Stimulated activated CD8-positive, alpha-beta memory T cell treated with anti-CD3 and anti-CD28 coated beads, Interleukin-7, amount 100 ng/mL, for 24 hours (primary cell): ENCODE data around the gene ADAM22.

Experiments
- DNase-seq: peaks from one replicate; pipeline ENCODE4 v3.0.0-alpha.2; 2020; ENCODE audit warnings: low read depth

ADAM22 gene

DNA sequence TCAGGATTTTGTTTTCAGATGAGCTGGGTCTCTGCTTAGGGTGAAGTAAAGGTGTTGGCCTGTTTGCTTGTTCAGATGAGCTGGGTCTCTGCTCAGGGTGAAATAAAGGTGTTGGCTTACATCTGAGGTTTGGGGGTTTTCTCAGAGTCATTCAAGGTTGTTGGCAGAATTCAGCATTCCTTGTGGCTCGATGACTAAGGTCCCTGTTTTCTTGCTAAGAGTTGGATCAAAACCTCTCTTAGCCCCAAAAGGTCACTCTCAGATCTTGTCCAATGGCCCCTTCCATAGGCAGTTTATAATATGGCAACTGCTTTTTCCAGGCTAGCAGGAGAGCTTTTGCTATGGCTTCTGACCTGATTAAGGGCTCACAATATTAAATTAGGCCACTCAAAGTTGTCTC, 106.6 kb downstream of the ADAM22 start:
- DNase-seq, result no peak

DNA sequence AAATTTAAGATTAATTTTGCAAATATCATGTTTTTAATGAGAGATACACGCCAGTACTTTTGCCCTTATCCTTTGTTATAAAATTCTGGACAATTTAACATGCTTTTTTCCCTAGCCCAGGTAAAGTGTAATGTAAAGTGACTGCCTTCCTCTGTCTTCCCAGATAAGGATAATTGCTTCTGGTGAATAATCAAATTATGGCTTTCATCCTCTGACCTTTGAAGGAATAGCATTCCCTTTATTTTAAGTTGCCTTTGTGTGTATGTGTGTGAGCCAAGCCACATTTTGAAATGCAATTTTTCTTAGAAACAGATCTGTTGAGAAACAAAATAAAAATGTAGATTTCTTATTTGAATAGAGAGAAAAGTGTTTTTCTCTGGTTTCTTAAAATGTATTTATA, 107.5 kb downstream of the ADAM22 start:
- DNase-seq, result no peak

DNA sequence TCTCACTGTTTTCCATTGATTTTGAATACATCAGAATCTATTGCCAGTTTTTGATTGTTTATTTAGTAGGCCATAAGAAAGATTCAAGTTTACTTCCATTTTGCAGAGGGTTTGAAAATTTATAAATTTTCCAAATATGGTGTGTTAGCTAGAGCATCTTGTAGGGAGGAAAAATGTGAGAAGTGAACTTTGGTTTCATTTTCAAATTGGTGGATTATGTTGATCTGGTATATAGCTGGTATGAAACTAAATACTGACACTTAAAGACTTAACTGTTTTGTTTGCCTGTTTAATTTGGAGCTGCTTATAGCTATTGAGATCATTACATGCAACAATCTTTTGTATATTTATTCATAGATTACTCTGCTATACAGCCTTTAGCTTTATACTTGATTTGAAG, 108.1 kb downstream of the ADAM22 start:
- DNase-seq, result no peak

DNA sequence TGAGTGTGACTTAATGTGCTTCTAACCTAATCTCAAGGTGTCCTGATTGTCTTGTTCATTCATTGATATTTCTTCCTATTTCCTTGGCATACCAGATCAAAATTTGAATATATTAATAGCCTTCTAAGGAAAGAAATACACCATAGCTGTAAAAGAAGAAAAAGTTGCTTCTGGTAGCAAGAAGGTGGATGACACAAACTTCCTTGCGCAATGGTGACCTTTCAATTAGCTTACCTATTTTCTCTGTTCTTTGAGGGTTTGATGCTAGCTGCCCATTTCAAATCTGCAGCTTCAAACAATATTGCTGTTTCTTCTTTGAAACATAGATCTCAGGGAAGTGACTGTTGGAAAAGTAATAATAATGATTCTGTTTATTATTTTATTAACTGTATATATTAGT, 108.8 kb downstream of the ADAM22 start:
- no peak for DNase-seq

DNA sequence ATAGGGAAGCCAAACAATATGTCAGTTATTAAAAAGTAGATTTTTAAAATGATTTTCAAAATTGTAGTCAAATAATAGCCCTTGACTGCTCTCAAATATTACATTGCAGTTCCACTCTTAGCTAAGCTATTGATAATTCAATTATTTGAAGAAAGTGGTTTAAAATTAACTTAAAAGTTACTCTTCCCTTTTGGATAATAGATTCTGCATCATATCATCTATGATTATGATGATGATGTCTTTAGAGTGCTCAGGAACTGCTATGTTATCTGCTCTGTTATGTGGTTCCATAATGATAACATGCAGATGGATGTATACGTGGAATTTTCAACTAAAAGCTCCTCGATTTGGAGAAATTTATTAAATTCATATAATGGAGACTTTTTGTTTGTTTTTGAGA, 110.0 kb downstream of the ADAM22 start:
- no peak for DNase-seq

DNA sequence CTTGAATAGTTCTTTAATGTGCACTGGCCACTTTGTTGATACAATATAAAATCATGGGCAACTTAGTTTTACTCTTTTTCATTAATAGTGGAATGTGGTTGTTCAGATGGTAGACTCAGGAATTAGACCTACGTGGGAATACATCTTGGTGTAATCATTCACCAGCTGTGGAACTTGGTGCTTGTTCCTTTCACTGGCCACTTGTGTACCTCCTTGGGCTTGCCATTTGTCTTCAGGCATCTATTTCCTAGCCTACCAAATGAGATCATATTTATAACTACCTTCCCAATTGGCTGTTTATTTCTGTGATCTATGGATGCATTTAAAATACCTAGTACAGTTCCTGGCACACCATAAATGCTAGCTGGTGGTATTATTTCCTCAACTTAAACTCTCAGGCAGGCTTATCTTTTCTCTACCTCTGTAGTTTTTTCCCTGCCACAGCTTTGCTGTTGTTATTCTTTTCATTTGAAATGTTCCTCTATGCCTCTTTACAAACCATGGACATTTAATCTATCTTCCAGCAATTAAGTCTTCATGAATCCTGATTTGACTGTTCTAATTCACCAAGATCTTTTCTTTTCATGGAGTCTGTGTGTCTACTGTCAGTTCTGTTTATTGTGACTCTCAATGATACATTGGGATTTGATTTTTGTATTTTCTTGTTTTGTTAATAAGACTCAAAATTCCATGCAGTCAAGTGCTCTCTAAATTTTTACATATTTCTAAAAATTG, 113.0 kb downstream of the ADAM22 start:
- no peak for DNase-seq

DNA sequence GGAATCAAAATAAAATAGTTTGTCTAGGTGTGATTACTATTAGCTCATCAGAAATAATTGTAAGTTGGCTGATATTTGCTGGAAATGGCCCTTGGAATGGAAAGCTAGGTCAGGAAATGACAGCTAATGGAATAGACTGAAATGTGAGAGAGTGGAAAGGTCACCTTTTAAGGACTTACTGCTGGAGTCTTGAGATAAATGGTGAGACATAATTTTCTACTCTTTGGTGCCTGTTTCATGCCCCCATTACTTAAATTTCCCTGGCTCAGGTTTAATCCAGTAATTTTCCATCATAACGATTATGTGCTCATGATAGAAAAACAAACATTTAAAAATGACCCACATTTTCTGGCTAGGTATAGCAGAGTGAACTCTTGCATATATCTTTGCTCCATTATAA, 123.6 kb downstream of the ADAM22 start:
- DNase-seq, result no peak

DNA sequence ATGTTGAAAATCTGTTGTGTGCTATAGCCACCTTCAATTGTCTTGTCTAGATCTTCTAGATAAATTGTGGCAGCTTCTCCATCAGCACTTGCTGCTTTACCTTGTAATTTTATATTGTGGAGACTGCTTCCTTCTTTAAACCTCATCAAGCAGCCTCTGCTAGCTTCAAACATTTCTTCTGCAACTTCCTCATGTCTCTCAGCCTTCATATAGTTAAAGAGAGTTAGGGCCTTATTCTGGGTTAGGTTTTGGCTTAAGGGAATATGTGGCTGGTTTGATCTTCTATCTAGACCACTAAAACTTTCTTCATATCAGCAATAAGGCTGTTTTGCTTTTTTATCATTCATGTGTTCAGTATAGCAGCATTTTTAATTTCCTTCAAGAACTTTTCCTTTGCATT, 128.2 kb downstream of the ADAM22 start:
- DNase-seq, result no peak

DNA sequence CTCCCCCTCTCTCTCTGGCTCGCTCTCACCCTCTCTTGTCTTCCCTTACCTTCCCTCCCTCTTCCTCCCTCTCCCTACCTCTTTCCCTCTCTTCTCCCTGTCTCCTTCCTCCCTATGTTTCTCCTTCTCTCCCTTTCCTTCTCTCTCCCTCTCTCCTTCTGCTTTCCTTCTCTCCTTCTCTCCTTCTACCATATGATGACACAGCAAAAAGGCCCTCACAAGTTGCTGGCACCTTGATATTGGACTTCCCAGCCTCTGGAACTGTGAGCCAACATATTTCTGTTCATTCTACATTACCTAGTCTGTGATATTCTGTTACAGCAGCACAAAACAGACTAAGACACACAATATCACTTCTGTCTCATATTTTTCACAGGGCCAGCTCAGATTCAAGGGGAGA, 135.0 kb downstream of the ADAM22 start:
- no peak for DNase-seq

DNA sequence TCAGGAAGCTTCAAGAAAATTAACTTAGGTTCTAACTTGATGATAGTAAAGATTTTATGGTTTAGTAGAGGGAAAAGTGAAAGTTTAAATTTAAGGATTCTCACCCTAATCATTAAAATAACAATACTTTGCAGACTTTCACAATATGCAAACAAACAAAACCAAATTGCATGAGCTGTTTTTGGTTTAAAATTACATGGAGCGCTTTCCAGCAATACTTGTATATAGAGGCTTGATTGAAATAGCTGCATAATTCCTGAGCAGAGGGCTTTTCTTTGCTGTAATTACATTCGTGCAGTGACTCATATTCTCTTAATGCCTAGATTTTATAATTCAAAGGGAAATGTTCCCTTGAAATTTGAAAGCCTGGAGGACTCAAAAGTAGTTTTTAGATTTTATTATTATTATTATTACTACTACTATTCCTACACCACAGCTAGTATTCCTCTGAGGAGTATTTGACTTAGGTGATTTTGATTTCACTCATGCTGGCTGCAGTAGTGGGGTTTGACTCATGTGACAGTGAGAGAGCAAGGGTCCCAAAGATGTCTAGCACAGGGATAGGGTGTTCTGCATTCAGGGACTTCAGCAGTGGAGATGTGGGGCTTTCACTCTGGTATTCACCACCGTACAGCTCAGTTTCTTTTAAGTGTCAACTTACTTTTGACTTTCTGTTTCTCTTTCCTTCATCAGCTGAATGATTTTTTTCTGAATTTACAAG, 138.1 kb downstream of the ADAM22 start:
- no peak for DNase-seq

DNA sequence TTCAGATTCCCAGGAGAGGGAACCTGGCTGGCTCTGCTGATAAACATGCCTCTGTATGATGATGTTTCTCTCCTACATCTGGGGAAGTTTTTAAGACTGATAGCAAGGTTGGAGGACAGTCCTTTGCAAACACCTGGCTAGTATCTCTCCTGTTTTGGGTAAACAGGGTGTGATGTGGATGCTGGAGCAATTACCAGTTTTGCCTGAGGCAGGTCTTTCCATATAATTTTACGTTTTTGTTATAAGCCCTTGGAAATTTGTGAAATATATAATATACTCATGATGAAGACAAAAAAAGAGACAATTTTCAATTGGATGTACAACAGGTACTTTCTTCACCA, 138.6 kb downstream of the ADAM22 start:
- no peak for DNase-seq

DNA sequence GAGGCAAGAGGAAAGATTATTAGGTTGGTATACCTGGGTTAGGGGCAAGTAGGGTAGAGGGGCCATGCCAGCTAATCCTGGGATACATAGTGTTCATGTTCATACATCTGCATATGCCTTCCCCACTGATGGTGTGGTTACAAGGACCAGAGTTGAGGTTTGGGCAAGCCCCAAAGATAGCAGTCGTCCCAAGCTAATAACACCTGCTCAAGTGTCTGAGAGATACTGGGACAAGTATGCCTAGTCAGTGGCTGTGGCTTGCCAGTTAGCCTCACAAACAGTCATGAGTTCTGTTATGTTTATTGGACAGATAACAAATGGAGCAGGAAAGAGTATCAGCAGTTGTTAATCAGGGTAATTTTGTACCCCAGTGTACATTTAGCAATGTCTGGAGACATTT, 139.6 kb downstream of the ADAM22 start:
- DNase-seq, result no peak

DNA sequence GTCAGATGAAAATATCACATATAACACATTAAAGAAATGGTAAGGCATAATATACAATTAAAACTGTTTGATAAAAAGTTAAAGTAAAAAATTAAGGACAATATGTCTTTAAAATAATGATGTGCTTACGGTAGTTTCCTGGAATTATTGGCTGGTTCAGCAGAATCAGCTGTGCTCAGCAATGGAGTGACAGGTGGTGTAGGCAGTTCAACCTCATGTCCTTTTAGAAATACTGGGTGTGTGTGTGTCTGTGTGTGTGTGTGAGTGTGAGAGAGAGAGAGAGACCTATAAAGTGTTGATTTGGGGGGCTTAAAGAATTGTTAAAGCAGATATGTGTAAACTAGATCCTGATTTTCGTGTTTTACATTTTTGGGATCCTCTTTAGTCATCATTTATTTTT, 141.2 kb downstream of the ADAM22 start:
- no peak for DNase-seq

DNA sequence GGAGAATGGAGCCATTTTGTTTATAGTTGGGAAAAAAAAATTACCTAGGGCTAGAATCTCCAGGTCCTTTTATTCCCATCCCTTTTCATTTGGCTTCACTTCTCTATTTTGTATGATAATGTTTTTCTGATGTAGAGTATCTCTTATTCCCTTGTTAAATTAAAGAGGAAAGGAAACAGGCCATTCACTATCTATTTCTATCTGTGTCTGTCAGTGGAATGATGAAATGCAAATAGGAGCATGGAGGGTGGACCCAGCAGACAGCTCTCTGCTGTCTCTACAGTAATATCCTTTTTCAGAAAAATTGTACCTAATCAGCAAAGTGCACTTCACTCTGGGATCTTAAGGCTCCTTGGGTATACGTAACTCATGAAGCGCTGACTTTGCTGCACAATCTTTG, 149.8 kb downstream of the ADAM22 start:
- no peak for DNase-seq

DNA sequence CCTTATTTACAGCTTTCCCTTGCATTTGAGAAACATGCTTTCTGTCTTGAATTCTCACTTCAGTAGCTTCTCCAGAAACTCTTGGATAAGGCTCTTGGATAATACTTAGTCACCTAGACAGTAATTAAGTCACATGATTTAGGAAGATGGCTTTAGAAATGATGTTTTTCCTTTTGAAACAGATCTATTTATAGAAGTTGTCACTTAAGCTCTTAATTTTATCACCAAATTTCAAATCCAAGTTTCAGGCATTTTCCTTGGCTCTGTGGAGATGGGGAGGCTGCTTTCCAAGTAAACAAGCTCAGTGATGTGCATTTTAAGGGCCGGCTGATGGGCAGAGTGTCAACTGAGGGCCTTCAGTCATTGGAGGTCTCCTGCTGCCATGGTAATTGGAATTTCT, 155.5 kb downstream of the ADAM22 start:
- no peak for DNase-seq

DNA sequence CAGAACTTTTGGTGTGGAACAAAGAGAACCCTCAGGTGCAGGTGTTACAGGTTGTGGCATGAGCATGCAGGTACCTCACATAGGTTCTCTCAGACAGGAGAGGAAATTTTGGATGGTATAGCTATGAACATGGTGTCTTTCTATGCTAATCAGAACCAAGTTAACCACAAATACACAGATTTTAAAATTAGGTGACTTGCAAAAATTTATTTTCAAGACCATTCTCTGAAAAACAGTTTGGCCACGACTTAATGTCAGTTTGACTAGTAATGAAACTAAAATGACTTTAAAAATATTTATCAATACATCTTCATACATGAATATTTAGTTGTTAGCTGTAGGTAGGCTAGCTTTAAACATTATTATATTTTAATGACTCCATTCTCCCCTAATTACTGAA, 156.2 kb downstream of the ADAM22 start:
- no peak for DNase-seq

DNA sequence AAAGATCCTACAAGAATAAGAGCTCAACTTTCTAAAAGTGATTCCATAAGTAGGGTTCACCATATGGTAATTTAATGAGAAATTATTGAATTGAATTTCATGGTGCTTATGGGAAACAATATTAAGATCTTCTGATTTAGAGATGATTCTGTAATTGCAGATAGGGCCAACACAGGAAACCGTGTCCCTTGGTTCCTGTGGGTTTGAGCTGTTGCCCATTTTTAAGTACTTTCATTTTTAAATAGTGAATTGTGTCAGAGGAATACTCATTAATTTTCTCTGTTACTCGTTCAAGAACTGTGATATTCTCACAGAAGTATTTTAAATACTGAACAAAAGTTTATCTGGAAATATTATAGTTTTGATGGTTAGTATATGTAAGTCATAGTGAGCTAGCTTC, 156.6 kb downstream of the ADAM22 start:
- no peak for DNase-seq

DNA sequence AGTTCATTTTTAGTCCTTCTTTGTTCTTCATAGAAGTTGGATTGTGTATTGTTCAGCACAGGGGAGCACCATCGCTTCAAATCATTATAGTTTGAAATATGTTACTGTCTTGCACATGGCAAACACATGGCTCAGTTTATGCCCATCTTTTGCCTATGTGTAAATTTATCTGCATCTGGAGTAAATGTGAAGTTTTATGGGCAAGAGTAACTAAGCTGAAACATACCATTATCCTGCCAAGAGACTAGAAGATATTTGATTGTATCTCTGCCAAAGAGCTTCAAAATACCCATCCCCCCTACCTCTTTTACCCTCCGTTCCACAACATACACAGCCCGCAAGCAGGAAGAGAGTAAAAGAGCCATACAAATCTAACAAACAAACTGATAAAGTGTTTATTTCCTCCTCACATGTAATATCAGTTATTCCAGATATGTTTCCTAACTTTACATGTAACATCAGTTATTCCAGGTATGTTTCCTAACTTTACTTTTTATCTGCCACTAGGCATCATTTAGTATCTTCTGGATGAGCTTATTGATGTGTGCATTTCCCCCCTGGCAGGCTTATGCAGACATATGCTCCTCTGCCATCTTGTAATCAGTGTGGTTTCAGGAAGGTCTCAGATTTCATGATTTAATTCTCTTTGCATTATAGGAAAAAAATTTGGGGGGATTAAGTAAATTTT, 158.1 kb downstream of the ADAM22 start:
- DNase-seq, result no peak

DNA sequence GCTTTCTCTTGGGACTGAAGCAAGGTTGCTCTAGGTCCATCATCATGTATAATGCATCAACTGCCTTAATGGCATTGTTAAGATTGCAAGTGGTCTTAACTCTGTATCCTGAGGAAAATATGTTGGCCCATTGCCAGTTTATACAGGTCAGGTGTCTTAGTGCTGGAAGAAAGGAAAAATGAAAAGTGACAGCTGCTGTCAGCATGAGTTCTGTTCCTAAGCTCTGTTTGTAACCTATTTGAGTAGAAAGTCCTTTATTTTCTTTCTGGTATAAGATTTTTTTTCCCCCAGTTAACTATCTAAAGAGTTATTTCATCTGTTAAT, 158.6 kb downstream of the ADAM22 start:
- no peak for DNase-seq

DNA sequence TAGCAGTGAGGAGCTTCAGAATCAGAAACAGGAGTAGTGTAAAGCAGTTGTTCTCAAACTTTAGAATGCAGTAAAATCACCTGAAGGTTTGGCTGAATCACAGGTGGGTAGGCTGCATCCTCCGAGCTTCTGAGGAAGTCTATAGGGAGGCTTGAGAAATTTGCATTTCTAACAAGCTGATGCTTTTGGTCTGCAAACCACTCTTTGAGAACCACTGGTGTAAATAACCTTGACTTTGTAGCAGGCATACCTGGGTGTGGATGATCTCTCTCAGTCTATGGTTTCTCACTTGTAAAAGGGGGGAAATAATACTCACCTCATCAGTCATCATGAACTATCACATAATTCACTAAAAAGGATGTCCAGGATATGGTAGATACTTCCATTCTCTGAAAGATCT, 167.7 kb downstream of the ADAM22 start:
- no peak for DNase-seq

DNA sequence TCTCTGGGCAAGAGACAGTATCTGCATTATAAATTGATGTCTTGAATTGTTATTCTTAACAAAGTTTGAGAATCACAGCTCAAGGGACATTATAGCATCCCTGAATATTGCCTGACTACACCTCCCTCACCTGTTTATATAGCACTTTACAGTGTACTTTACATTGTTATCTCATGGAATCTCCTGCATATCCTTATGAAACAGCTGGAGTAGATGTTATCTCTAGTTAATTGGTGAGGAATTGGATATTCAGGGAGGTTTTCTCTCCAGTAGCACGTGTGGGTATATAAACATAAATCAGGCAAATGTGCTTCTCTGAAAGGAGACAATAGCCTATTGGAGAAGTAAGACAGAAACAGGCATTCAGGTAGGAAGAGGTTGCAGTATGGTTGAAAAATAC, 168.6 kb downstream of the ADAM22 start:
- no peak for DNase-seq

DNA sequence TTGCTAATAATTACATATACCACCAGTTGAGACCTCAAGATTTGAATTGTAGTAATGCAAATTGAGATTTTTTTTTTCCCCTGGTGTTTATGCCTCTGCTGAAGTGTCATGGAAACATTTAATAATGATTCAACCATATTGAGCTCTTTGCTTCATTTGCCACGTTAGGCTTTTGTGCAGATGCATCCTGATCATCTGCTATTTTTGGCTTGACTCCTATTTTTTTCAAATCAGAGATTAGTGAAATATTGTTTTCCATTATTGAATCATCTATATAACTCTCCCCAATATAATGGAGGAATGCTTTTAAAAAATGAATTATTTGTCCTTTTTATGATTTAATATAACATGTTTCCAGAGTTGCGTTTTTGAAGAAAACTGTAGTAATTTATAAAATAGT, 170.7 kb downstream of the ADAM22 start:
- DNase-seq, result no peak

DNA sequence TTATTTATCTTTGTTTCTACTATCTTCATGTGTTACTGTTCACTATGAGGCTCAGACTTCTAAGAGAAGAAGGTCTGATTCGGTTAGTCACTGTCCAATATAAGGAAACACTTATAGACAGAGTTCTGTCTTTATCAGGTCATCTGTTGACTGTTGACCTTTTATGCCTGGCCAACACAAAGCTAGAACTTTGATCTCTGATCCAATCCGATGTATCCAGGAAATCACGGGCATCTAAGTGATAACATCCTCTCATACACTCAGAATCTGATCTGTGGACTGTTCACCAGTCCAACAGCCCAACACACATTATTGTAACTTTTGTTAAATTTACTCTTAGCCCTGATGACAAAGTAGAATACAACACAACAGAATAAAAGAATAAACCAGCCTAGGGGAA, 171.2 kb downstream of the ADAM22 start:
- DNase-seq, result no peak

DNA sequence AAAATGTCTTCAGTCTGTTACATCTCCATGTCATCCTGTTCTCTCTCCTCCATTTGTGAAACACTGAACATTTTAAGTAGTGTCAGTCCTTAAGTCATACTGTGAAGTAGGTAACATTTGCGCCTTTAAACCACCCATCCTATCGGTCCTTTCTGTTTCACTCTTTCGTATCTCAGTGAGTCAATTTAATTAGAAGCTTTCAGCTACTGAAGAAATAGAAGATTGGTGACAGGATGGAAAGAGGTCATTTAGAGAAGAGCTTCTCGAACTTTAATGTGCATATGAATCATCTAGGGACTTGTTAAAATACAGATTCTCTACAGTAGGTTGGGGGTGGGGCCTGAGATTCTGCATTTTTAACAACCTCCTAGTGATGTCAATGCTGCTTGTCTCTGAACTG, 172.4 kb downstream of the ADAM22 start:
- no peak for DNase-seq
